GM12892 (cell line): ENCODE data around the gene FAM9C.

ENCODE experiments used
- POLR2A ChIP-seq: IDR thresholded peaks from 2 replicates; pipeline ENCODE4 v1.6.1; 2011; ENCODE audit warnings: low read depth, low read length, control low read depth
- POLR2AphosphoS5 ChIP-seq: IDR thresholded peaks from 2 replicates; pipeline ENCODE4 v1.6.1; 2011; ENCODE audit warnings: low read depth, low read length, control low read depth
- TAF1 ChIP-seq: IDR thresholded peaks from 2 replicates; pipeline ENCODE4 v1.6.1; 2011; ENCODE audit warnings: low read depth, mild to moderate bottlenecking, control low read depth, low read length, borderline replicate concordance

GRCh38 chrX:13080128-13080795, 35.8 kb upstream of the FAM9C start:
- no peak for TF ChIP-seq POLR2A
- no peak for TF ChIP-seq TAF1
- no peak for TF ChIP-seq POLR2AphosphoS5
